GM18907 (cell line): ENCODE data around the gene ZNF487.
"Not testable (repeated sequence)": the region's sequence is repeated elsewhere in the genome, so short reads cannot be mapped to it uniquely, and the experiment has no call there.

Source experiments
- ATAC-seq: cut with Tn5 transposase; IDR thresholded peaks from one replicate; pipeline ENCODE4 v1.9.1; 2021; ENCODE audit warnings: mild to moderate bottlenecking, moderate library complexity; ENCODE audit not compliant: unreplicated experiment

Gene ZNF487

GRCh38 chr10:43430926-43431663 lies 5.8 kb upstream of the ZNF487 start:
- ATAC-seq: no peak

- no peak for ATAC-seq
Measured at GRCh38 chr10:43437141-43437870, 395 bp downstream of the ZNF487 start.

GRCh38 chr10:43440463-43441134 lies 3.7 kb downstream of the ZNF487 start:
- no peak for ATAC-seq

- no peak for ATAC-seq
Measured at GRCh38 chr10:43444323-43444722, 7.4 kb downstream of the ZNF487 start.

- ATAC-seq: no peak
Measured at GRCh38 chr10:43444897-43445466, 8.1 kb downstream of the ZNF487 start.

GRCh38 chr10:43446219-43447017 lies 9.5 kb downstream of the ZNF487 start:
- not testable (repeated sequence) for ATAC-seq

GRCh38 chr10:43448742-43449141 lies 11.8 kb downstream of the ZNF487 start:
- ATAC-seq: no peak

GRCh38 chr10:43452356-43452914 lies 15.5 kb downstream of the ZNF487 start:
- no peak for ATAC-seq

GRCh38 chr10:43453266-43453831 lies 16.4 kb downstream of the ZNF487 start:
- ATAC-seq: peak; percentile 18

- ATAC-seq: not testable (repeated sequence)
Measured at GRCh38 chr10:43454025-43454424, 17.1 kb downstream of the ZNF487 start.

GRCh38 chr10:43456561-43456960 lies 19.6 kb downstream of the ZNF487 start:
- ATAC-seq: not testable (repeated sequence)

- no peak for ATAC-seq
Measured at GRCh38 chr10:43458227-43458626, 21.3 kb downstream of the ZNF487 start.

- ATAC-seq: peak; percentile 82
Measured at GRCh38 chr10:43461950-43462349, 25.0 kb downstream of the ZNF487 start.

- not testable (repeated sequence) for ATAC-seq
Measured at GRCh38 chr10:43465086-43465735, 28.3 kb downstream of the ZNF487 start.

- not testable (repeated sequence) for ATAC-seq
Measured at GRCh38 chr10:43465736-43466120, 28.8 kb downstream of the ZNF487 start.

- no peak for ATAC-seq
Measured at GRCh38 chr10:43471146-43471545, 34.2 kb downstream of the ZNF487 start.

- ATAC-seq: no peak
Measured at GRCh38 chr10:43471935-43472720, 35.2 kb downstream of the ZNF487 start.

GRCh38 chr10:43479275-43479674 lies 42.4 kb downstream of the ZNF487 start:
- ATAC-seq: no peak
